Stimulated activated CD8-positive, alpha-beta memory T cell treated with anti-CD3 and anti-CD28 coated beads, Interleukin-12 subunit alpha, Interleukin-12 subunit beta, amount 100 ng/mL, for 24 hours (primary cell): ENCODE measurements around the gene BBC3.

Source experiments
- DNase-seq: peaks from one replicate; pipeline ENCODE4 v3.0.0-alpha.2; 2020; ENCODE audit errors: extremely low read depth

Gene BBC3

DNA sequence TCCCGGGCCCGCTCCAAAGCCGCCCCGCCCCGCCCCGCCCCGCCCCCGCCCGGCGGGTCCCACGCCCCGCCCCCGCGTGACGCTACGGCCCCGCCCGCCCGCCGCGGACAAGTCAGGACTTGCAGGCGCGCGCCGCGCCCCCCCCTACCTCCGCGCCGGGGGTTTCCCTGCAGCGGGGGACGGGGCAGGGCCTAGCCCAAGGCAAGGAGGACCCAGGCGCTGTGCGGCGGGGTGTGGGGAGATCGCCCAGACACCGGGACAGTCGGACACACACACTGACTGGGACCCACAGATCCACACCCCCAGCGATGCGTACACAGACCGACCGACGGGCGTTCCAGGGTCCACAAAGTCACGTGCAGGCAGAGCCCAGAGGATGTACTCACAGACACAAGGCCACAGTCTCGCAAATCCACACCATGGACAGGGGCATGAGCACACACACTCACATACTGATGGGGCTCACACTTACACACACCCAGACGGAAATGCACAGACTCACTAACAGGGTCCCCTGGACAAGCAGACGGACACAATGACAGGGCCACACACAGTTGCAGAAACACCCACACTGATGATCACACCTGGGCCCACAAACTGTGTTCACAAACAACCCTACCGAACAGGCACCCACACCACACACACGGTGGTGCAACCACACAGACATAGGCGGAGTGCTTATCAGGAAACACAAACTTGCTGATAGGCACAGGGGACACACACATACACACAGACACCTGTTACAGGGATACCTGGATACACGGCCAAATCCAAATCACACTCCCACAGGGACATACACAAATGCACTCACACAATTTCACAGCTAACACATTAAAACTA lies 436 bp upstream of the BBC3 start:
- peak; percentile 76 for DNase-seq

GRCh38 chr19:47230054-47230920 lies 712 bp downstream of the BBC3 start:
- DNase-seq, result no peak

GRCh38 chr19:47229676-47230053 lies 1.3 kb downstream of the BBC3 start:
- DNase-seq, result no peak

- no peak for DNase-seq
Observed at GRCh38 chr19:47228937-47229675, 1.9 kb downstream of the BBC3 start.

- DNase-seq, result no peak
Observed at GRCh38 chr19:47228168-47228936, 2.6 kb downstream of the BBC3 start.

DNA sequence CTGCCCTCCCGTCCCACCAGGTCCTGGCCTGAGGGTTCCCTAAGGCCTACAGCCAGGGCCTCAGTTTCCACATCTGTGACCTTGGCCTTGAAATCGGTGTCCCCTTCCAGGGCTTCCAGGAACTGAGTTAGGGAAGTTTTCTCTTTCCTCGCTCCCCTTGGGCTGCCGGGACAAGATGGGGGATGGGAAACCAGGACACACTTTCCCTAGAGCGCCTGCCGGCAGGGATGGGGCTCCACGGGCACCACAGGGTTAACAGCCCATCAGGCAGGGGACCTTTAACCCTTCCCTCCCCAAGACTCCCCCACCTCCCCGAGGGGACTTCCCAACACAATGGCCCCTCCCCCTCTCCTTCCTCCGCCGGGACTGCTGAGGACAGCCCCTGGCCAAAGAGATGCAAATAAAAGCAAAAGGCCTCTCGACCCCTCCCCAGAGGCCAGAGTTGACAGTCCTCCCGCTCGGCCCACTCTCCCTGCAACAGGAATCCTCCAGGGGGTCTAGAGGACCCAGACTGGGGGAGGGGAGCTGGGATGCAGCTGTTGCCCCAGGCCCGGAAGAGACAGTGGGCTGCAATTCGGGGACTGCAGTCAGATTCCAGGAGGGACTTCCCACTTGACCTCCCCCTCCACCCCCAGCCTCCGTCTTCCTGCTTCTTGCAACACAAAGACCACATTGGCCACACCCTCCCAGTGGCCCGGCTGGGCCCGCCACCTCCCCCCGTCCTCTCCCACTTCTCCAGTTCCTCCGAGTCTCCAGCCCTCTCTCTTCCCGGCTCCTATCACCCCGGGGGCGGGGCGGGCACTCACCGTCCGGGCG lies 3.4 kb downstream of the BBC3 start:
- no peak for DNase-seq

DNA sequence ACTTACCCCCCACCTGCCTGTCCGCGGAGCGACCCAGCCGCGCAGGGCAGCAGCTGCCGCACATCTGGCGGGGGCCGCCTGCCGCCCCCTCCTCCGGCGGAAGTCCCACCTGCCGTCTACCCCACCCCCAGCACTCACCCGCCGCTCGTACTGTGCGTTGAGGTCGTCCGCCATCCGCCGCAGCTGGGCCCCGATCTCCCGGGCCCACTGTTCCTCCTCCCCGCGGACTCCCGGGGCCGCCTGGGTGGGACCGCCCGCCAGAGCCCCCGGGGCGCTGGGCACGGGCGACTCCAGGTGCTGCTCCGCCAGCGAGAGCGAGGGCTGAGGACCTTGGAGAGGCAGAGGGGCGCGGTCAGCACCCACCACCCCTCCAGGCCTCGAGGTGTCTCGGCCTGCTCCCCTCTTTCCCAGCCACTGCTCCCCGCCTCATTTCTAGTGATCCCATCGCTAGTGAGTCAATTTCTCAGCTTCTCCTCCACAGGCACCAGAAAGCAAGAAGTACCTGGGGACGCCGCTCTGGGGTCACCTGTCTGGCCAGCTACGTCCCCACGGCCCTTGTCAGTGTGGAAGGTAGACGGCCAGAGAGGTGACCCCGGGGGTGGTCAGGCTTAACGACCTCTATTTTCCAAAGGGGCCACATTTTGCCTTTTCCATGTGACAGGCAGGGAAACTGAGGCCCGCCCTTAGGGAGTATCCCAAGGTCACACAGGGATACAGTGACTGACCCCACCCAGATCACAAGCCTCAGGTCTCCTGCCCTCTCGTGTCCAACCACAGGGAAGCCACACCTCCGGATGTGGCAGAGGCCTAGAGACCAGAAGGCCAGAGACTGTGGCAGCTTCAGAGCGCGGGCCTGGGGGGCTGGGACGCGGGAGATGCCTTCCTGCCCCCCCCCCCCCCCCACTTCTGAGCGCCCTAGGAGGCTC lies 4.3 kb downstream of the BBC3 start:
- no peak for DNase-seq

DNA sequence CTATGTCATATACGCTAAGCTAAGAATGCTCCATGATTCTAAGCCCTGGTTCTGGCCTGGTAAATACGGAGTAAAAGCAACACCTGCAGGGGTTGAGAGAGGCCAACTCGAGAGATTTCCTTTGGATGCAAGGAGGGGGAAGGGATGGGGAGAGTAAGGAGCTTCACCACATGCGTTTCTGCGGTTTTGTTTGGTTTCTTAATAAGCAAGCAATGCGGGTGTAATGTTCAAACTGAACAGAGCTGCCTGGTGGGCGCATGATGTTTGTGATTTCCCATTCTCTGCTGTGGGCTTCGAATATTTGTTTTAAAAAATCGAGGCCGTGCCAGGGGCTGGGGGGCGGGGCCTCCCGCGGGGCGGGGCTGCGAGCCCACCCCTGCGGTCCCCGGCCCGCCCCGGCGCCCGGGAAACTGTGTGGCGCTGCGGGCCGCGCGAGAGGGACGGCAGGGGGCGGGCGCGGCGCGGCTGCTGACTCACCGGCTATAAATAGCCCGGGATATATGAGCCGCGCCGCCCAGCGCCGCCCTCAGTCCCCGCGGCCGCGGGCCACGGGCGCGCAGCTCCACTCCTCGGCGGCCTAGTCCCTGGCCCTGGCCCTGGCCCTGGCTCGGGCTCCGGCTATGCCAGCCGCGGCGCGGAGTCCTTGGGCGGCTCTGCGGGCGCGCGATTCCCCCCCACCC lies 5.1 kb downstream of the BBC3 start:
- peak; percentile 65 for DNase-seq

DNA sequence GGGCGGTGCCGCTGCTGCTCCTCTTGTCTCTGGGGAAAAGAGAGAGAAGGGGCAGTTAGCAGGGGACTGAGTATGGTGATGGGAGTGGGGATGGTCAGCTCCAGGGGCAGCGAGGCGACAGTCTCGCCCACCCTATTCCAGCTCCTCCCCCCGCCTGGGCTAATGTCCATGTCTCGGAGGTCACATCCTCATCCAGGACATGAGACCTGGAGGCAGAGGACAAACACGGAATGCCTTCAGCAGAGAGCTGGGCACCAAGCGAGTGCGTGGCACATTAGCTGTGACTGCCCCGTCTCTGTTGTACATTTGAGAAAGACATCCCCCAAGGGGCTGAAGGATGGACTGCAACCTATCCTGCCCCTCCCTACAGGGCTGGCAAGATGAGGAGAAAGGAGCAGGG lies 9.1 kb downstream of the BBC3 start:
- no peak for DNase-seq

- no peak for DNase-seq
Observed at GRCh38 chr19:47221080-47221841, 9.7 kb downstream of the BBC3 start.

GRCh38 chr19:47215581-47215980 lies 15.4 kb downstream of the BBC3 start:
- no peak for DNase-seq

GRCh38 chr19:47210689-47211316 lies 20.2 kb downstream of the BBC3 start:
- DNase-seq, result no peak

DNA sequence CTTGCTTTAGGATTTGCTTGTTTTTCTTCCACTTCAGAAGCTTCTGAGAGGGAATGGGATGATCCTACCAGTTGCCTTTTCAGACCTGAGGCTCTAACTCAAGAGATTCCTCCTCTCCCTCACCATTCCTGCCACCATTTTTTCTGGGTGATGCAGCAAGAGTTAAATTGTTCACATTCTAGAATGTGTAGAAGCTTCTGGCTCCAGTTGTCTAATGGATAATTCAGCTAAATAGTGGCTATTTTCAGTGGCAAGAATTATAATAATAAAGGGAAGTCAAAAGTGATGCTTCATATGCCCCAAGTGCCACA lies 20.9 kb downstream of the BBC3 start:
- no peak for DNase-seq

DNA sequence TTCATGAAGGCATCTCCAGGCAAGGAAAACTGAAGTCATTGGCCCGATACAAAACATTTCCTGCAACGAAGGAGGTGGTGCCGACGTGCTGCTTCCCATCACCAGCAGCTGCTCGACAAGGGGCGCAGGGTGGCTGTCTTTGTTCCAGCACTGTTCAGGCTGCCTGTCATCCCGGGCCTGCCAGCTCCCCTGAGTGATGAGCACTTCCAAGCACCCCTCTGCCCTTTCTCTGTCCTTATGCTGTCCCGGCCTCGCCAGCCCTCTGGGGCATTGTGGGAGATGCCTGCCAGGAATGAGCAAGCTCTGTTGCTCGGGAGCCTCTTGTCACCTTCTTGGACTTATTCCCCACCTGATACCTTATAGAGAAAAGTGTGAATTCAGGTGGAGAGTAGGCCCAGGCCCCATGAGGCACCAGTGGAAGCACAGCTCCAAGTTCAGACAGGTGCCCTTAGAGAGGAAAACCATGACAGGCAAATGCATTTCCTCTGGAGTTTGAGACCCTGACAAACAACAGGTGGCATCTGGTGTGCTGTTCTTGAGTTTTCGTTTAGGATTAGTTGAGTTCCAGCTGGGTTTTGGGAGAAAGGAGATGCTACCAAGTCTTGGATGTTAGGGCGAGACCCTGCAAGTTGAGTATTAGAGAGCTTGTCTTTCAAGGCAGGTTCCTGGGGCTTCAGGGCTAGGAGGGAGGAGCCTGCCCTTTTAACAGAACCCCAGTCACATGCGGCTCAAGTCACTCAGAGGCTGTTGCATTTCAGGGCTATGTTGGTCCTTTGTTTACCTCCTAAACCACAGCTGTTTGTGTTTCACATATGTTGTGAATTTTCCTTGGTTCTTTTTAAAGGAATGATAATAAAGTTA lies 21.4 kb downstream of the BBC3 start:
- no peak for DNase-seq

DNA sequence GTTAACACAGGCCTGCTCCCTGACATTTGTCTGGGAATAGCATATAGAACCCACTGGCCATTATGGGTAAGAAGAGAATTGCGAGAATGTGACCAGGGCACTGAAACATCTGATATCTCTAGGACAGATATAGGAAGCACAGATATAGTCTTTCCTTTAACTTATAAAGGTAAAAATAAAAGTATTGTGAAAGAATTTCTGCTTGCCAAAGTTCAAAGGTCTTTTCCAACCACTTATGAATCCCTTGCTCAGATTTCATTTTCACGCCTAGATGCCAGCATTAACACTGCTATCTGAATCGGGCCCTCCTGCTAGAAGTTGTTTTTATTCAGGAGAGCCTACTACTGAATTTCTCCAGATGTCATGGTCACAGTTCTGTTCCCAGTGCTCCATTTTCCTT lies 27.7 kb downstream of the BBC3 start:
- DNase-seq, result no peak

GRCh38 chr19:47200530-47200929 lies 30.5 kb downstream of the BBC3 start:
- DNase-seq, result no peak

- DNase-seq, result no peak
Observed at GRCh38 chr19:47197141-47197540, 33.9 kb downstream of the BBC3 start.
